Esophagus squamous epithelium (tissue), 4 donors: Measurements from ENCODE around the gene NR1H2.

Experiments used
- CTCF ChIP-seq, 6 experiments: fragments of 450-650 bp in 4 of 6; fragments of 200-600 bp in 2 of 6; sonication (generic) in 2 of 6; IDR thresholded peaks; one replicate each; pipeline ENCODE4 v1.5.1; 2016 to 2019; ENCODE audit warnings: antibody characterized with exemption in 6 of 6, mild to moderate bottlenecking in 4 of 6, moderate library complexity in 4 of 6
- POLR2A ChIP-seq, 4 donors: fragments of 450-650 bp; IDR thresholded peaks; one replicate each; pipeline ENCODE4 v1.6.1; 2017; ENCODE audit warnings: antibody characterized with exemption in 4 of 4, mild to moderate bottlenecking in 4 of 4, moderate library complexity in 3 of 4

GRCh38 chr19:50392759-50393158 lies 16.5 kb downstream of the NR1H2 start:
- no peak for TF ChIP-seq CTCF (IDR thresholded peaks at IDR 0.05)
- no peak for TF ChIP-seq POLR2A (IDR thresholded peaks at IDR 0.05)
